ENCODE results near the gene LEFTY2. TPM values are rescaled to one million over a fixed set of nuclear protein-coding genes. Genes with fewer than 3 reads are reported as not detected.

Gene LEFTY2
- polyA plus RNA-seq, 3 donors, result not detected

DNA sequence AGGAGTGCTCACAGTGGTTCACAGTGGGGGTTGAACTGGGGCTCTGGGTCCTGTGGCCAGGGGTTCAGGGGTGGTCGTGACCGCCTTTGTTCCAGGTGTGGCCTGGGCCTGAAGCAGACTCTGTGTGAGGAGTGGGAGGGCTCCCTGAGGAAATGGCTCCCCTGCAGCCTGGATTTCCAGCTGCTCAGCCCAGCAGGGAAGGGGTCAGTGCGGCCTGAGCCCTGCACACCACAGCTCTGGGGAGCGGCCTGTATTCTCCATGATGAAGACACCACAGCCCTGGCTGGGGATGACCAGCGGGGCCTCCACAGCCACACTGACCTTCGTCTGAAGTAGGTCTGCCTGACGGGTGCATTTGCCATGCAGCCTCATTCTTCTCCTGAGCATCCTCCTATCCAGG, 33.7 kb downstream of the LEFTY2 start:
- 100% methylated on average over 5 of the region's 7 CpGs for WGBS (ENCODE audit: insufficient coverage)
- TF ChIP-seq CTCF (IDR thresholded peaks at IDR 0.05), result no peak
- no peaks in the 10 kb centered on the region for H3K4me1 Mint-ChIP-seq
- Histone ChIP-seq H3K27ac (ENCODE audit: low read depth in 1 of 2, low read length in 2 of 2) (no peak overlapping the region), H3K79me2 (ENCODE audit: insufficient read depth, low read length) (no peaks in the 10 kb centered on the region), H3K36me3 (replicated peaks in 1 of 2; ENCODE audit: control insufficient read depth in 1 of 2, insufficient read depth in 2 of 2, low read length in 2 of 2) (no peaks in the 10 kb centered on the region), H3K9me3 (replicated peaks in 1 of 2; ENCODE audit: control insufficient read depth in 1 of 2, insufficient read depth in 1 of 2, low read length in 2 of 2) (no peaks in the 10 kb centered on the region), H4K20me1 (ENCODE audit: insufficient read depth, low read length) (no peaks in the 10 kb centered on the region), H3K4me1 (ENCODE audit: control insufficient read depth in 1 of 2, insufficient read depth in 2 of 2, low read length in 2 of 2) (peaks cover 0 to 6% of the 10 kb centered on the region in 2 donors), H3K4me3 (replicated peaks in 1 of 3; ENCODE audit: low read depth in 2 of 3, low read length in 3 of 3) (no peak overlapping the region), H3K27me3 (ENCODE audit: control insufficient read depth in 2 of 2, insufficient read depth in 2 of 2, low read length in 2 of 2) (no peaks in the 10 kb centered on the region), H2AFZ (ENCODE audit: insufficient read depth, low read depth, low read length, poor library complexity, severe bottlenecking) (no peak overlapping the region), H3K4me2 (replicated peaks; ENCODE audit: extremely low read depth, low read length, poor library complexity, severe bottlenecking) (no peak overlapping the region), H3K9ac (ENCODE audit: insufficient read depth, low read length, poor library complexity, severe bottlenecking) (no peak overlapping the region)
- intact Hi-C loops (cut with micrococcal nuclease), result no loop called here
- H3K9me3 Mint-ChIP-seq, result peaks cover 0 to 3% (median 0%) of the 10 kb centered on the region in 7 donors
- H3K27me3 Mint-ChIP-seq (ENCODE audit: low read depth in 3 of 3), result peaks cover 0 to 2% (median 0%) of the 10 kb centered on the region in 3 donors
- peaks cover 2 to 4% of the 10 kb centered on the region in 2 donors for H3K36me3 Mint-ChIP-seq
- H3K4me3 Mint-ChIP-seq, result no peak overlapping the region
- no peak for DNase-seq
- H3K27ac Mint-ChIP-seq, result peak overlapping the region in 2 of 7 donors; percentile 23 to 30

DNA sequence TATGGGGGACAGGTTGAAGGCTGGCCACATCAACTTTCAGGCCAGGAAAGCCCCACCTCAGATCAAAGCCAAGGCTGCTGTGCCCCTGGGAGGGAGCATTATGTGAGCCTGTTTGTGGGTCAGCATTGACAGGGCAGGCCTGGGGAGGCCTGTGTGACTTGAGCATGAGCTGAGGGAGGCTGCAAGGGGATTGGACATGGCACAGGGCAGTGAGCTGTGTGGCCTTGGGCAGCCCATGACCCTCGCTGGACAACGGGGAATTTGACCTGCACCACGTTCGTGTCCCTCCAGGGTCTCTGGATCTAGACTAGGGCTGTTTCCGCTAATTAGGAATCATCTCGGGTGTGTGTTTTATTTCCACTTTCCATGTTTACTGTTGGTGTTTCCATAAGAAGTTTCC, 34.6 kb downstream of the LEFTY2 start:
- Histone ChIP-seq H3K27ac (ENCODE audit: low read depth in 1 of 2, low read length in 2 of 2) (no peak overlapping the region), H3K4me2 (replicated peaks; ENCODE audit: extremely low read depth, low read length, poor library complexity, severe bottlenecking) (no peak overlapping the region), H3K4me3 (replicated peaks in 1 of 3; ENCODE audit: low read depth in 2 of 3, low read length in 3 of 3) (no peak overlapping the region), H3K9me3 (replicated peaks in 1 of 2; ENCODE audit: control insufficient read depth in 1 of 2, insufficient read depth in 1 of 2, low read length in 2 of 2) (no peaks in the 10 kb centered on the region), H3K79me2 (ENCODE audit: insufficient read depth, low read length) (no peaks in the 10 kb centered on the region), H2AFZ (ENCODE audit: insufficient read depth, low read depth, low read length, poor library complexity, severe bottlenecking) (no peak overlapping the region), H3K4me1 (ENCODE audit: control insufficient read depth in 1 of 2, insufficient read depth in 2 of 2, low read length in 2 of 2) (peaks cover 0 to 5% of the 10 kb centered on the region in 2 donors), H3K27me3 (ENCODE audit: control insufficient read depth in 2 of 2, insufficient read depth in 2 of 2, low read length in 2 of 2) (no peaks in the 10 kb centered on the region), H4K20me1 (ENCODE audit: insufficient read depth, low read length) (no peaks in the 10 kb centered on the region), H3K9ac (ENCODE audit: insufficient read depth, low read length, poor library complexity, severe bottlenecking) (no peak overlapping the region), H3K36me3 (replicated peaks in 1 of 2; ENCODE audit: control insufficient read depth in 1 of 2, insufficient read depth in 2 of 2, low read length in 2 of 2) (no peaks in the 10 kb centered on the region)
- 99% methylated on average over 6 of the region's 6 CpGs for WGBS (ENCODE audit: insufficient coverage)
- intact Hi-C loops (cut with micrococcal nuclease), result no loop called here
- H3K27ac Mint-ChIP-seq, result no peak overlapping the region
- H3K9me3 Mint-ChIP-seq, result no peaks in the 10 kb centered on the region
- no peaks in the 10 kb centered on the region for H3K4me1 Mint-ChIP-seq
- H3K27me3 Mint-ChIP-seq (ENCODE audit: low read depth in 3 of 3), result no peaks in the 10 kb centered on the region
- no peak for TF ChIP-seq CTCF (IDR thresholded peaks at IDR 0.05)
- H3K36me3 Mint-ChIP-seq, result no peaks in the 10 kb centered on the region
- no peak overlapping the region for H3K4me3 Mint-ChIP-seq
- no peak for DNase-seq

Data from CD14-positive monocyte (primary cell).